OCI-LY1 (cell line): ENCODE data around the gene GMDS.

Source experiments
- H2AFZ ChIP-seq: fragments of 200-600 bp; sonication (generic), shearing (Covaris generic); 2 replicates; pipeline ENCODE4 v1.6.0; 2014; ENCODE audit warnings: antibody characterized with exemption, mild to moderate bottlenecking, low read length
- H3F3A ChIP-seq: fragments of 200-600 bp; sonication (generic), shearing (Covaris generic); 2 replicates; pipeline ENCODE4 v1.6.0; 2014; ENCODE audit warnings: mild to moderate bottlenecking, antibody characterized with exemption, low read length, moderate library complexity; ENCODE audit not compliant: insufficient read depth
- H3K27ac ChIP-seq: fragments of 200-600 bp; sonication (generic); 2 replicates; pipeline ENCODE4 v1.5.1; 2014; ENCODE audit warnings: low read length, mixed run types, mild to moderate bottlenecking, low read depth; ENCODE audit not compliant: poor library complexity, severe bottlenecking
- H3K27me3 ChIP-seq: fragments of 200-600 bp; sonication (generic); 2 replicates; pipeline ENCODE4 v1.6.0; 2014; ENCODE audit warnings: antibody characterized with exemption, mild to moderate bottlenecking, low read length, moderate library complexity; ENCODE audit not compliant: insufficient read depth
- H3K36me3 ChIP-seq: fragments of 200-600 bp; sonication (generic); 2 replicates; pipeline ENCODE4 v1.6.1; 2014; ENCODE audit warnings: mild to moderate bottlenecking, antibody characterized with exemption, low read length, moderate library complexity, mixed read lengths; ENCODE audit not compliant: insufficient read depth
- H3K4me1 ChIP-seq: fragments of 200-600 bp; sonication (generic); 2 replicates; pipeline ENCODE4 v1.5.1; 2014; ENCODE audit warnings: mild to moderate bottlenecking, low read length, moderate library complexity; ENCODE audit not compliant: insufficient read depth, severe bottlenecking
- H3K4me2 ChIP-seq: fragments of 200-600 bp; sonication (generic), shearing (Covaris generic); 2 replicates; pipeline ENCODE4 v1.6.1; 2014; ENCODE audit warnings: low read length
- H3K4me3 ChIP-seq: fragments of 200-600 bp; sonication (generic); 2 replicates; pipeline ENCODE4 v1.5.1; 2014; ENCODE audit warnings: low read length, low read depth, mild to moderate bottlenecking, mixed read lengths; ENCODE audit not compliant: poor library complexity, severe bottlenecking
- H3K79me2 ChIP-seq: fragments of 200-600 bp; shearing (Covaris generic); 2 replicates; pipeline ENCODE4 v1.6.1; 2016; ENCODE audit warnings: mixed run types, low read length, mixed read lengths; ENCODE audit not compliant: insufficient read depth
- H3K9ac ChIP-seq: fragments of 200-600 bp; sonication (generic), shearing (Covaris generic); 2 replicates; pipeline ENCODE4 v1.6.1; 2014; ENCODE audit warnings: mild to moderate bottlenecking, low read length, mixed read lengths
- H3K9me2 ChIP-seq: fragments of 200-600 bp; sonication (generic), shearing (Covaris generic); 2 replicates; pipeline ENCODE4 v1.6.1; 2014; ENCODE audit warnings: low read depth, mild to moderate bottlenecking, low read length, mixed read lengths
- H3K9me3 ChIP-seq: fragments of 200-600 bp; shearing (Covaris generic); 2 replicates; pipeline ENCODE4 v1.6.1; 2014; ENCODE audit warnings: low read length, mixed read lengths
- H4K20me1 ChIP-seq: fragments of 200-600 bp; sonication (generic), shearing (Covaris generic); 2 replicates; pipeline ENCODE4 v1.6.0; 2016; ENCODE audit warnings: mild to moderate bottlenecking, low read length; ENCODE audit not compliant: insufficient read depth
- CTCF ChIP-seq: fragments of 200-600 bp; sonication (generic), shearing (Covaris generic); IDR thresholded peaks from 2 replicates; pipeline ENCODE4 v1.5.1; 2017; ENCODE audit warnings: mild to moderate bottlenecking, antibody characterized with exemption, low read length, moderate library complexity, mixed read lengths
- EZH2 ChIP-seq: fragments of 200-600 bp; sonication (generic), shearing (Covaris generic); IDR thresholded peaks from 2 replicates; pipeline ENCODE4 v1.8.0; 2017; ENCODE audit warnings: borderline replicate concordance, mixed run types, mild to moderate bottlenecking, antibody characterized with exemption, low read length, moderate library complexity, mixed read lengths

Gene GMDS

GRCh38 chr6:1744543-1744942, 500.9 kb downstream of the GMDS start:
- no peaks in the 10 kb centered on the region for H3K79me2 ChIP-seq
- no peaks in the 10 kb centered on the region for H4K20me1 ChIP-seq
- no peaks in the 10 kb centered on the region for H3K9me3 ChIP-seq
- no peaks in the 10 kb centered on the region for H3F3A ChIP-seq
- H3K9ac ChIP-seq: no peak overlapping the region
- no peaks in the 10 kb centered on the region for H3K27me3 ChIP-seq
- no peak overlapping the region for H3K4me3 ChIP-seq
- H3K36me3 ChIP-seq: no peaks in the 10 kb centered on the region
- no peaks in the 10 kb centered on the region for H3K9me2 ChIP-seq
- no peak overlapping the region for H2AFZ ChIP-seq
- H3K4me2 ChIP-seq: no peak overlapping the region
- peak overlapping the region; percentile 37 for H3K27ac ChIP-seq
- H3K4me1 ChIP-seq: peaks cover 43% of the 10 kb centered on the region
- TF ChIP-seq CTCF (no peak), EZH2 (no peak)

- Histone ChIP-seq H4K20me1 (no peaks in the 10 kb centered on the region), H3K4me1 (peaks cover 71% of the 10 kb centered on the region), H3K9me2 (no peaks in the 10 kb centered on the region), H3K4me2 (peak overlapping the region; percentile 83), H3F3A (peaks cover 11% of the 10 kb centered on the region), H3K9ac (peak overlapping the region; percentile 74; the same call in 1 of the 2 replicates), H3K27me3 (no peaks in the 10 kb centered on the region), H3K27ac (peak overlapping the region; percentile 98), H3K9me3 (no peaks in the 10 kb centered on the region), H3K36me3 (no peaks in the 10 kb centered on the region), H3K4me3 (peak overlapping the region; percentile 65), H3K79me2 (no peaks in the 10 kb centered on the region), H2AFZ (no peak overlapping the region)
- no peak for TF ChIP-seq CTCF
- no peak for TF ChIP-seq EZH2
These were observed 505.7 kb downstream of the GMDS start for GRCh38 chr6:1739680-1740079.

GRCh38 chr6:1739220-1739619, 506.2 kb downstream of the GMDS start:
- H4K20me1 ChIP-seq: no peaks in the 10 kb centered on the region
- H2AFZ ChIP-seq: no peak overlapping the region
- H3K27ac ChIP-seq: peak overlapping the region; percentile 98
- H3K4me2 ChIP-seq: peak overlapping the region; percentile 83
- H3F3A ChIP-seq: peaks cover 11% of the 10 kb centered on the region
- no peaks in the 10 kb centered on the region for H3K27me3 ChIP-seq
- H3K9me2 ChIP-seq: no peaks in the 10 kb centered on the region
- no peak for TF ChIP-seq CTCF
- TF ChIP-seq EZH2: no peak
- H3K9ac ChIP-seq: peak overlapping the region; percentile 74
- H3K4me3 ChIP-seq: peak overlapping the region; percentile 65
- H3K9me3 ChIP-seq: no peaks in the 10 kb centered on the region
- peaks cover 71% of the 10 kb centered on the region for H3K4me1 ChIP-seq
- no peaks in the 10 kb centered on the region for H3K36me3 ChIP-seq
- no peaks in the 10 kb centered on the region for H3K79me2 ChIP-seq
